Measurements from ENCODE around the gene LTB. TPM values are rescaled to one million over a fixed set of nuclear protein-coding genes. Genes with fewer than 3 reads are reported as not detected.
A peak's percentile ranks its signal among the peaks of the same experiment; 100 is the strongest.

Gene LTB
- total RNA-seq, 1 experiment from 2014 or later, result not detected

DNA sequence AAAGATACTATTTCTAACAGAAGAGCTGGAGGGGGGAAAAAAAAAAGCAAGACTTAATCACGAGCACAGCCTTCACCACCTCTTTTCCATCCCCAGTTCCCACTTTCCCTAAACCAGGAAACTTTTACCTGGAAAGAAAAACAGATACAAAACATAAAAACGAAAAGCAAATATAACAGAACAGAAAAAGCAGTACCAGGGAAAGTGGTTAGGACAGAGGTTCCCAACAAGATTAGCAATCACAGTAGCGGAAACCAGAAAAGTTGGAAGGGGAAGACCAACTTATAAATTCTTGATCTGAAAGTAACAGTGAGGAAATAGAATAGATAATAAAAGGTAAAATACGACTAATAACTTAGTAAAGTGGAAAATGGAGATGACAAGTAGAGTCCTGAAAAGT lies 41.6 kb downstream of the LTB start:
- Mint-ChIP-seq H3K4me3 (peak overlapping the region; percentile 98 to 99), H3K9me3 (no peaks in the 10 kb centered on the region; a peak in 1 of 5 replicates), H3K27ac (peak overlapping the region; percentile 82 to 96 (median 92)), H3K4me1 (peaks cover 36 to 40% of the 10 kb centered on the region in 2 experiments), H3K36me3 (ENCODE audit: insufficient read depth in 1 of 3, low read depth in 3 of 3) (peaks cover 51 to 59% (median 58%) of the 10 kb centered on the region in 3 experiments), H3K27me3 (ENCODE audit: low read depth) (no peaks in the 10 kb centered on the region)
- no peak overlapping the region for H2BK15ac ChIP-seq (ENCODE audit: low read depth, low read length)
- peak overlapping the region; percentile 59 for H3K4me2 ChIP-seq (ENCODE audit: insufficient read depth, insufficient read length, low read length)
- no peak for DNase-seq
- peaks cover 5% of the 10 kb centered on the region for H3K23me2 ChIP-seq (ENCODE audit: insufficient read length, low read depth, low read length, poor library complexity, severe bottlenecking)
- H2AFZ ChIP-seq (ENCODE audit: low read length), result no peak overlapping the region
- TF ChIP-seq, protein P1, sequence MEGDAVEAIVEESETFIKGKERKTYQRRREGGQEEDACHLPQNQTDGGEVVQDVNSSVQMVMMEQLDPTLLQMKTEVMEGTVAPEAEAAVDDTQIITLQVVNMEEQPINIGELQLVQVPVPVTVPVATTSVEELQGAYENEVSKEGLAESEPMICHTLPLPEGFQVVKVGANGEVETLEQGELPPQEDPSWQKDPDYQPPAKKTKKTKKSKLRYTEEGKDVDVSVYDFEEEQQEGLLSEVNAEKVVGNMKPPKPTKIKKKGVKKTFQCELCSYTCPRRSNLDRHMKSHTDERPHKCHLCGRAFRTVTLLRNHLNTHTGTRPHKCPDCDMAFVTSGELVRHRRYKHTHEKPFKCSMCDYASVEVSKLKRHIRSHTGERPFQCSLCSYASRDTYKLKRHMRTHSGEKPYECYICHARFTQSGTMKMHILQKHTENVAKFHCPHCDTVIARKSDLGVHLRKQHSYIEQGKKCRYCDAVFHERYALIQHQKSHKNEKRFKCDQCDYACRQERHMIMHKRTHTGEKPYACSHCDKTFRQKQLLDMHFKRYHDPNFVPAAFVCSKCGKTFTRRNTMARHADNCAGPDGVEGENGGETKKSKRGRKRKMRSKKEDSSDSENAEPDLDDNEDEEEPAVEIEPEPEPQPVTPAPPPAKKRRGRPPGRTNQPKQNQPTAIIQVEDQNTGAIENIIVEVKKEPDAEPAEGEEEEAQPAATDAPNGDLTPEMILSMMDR (conservative IDR thresholded peaks at IDR 0.05), result no peak
- H3K18ac ChIP-seq (ENCODE audit: insufficient read length, low read depth, low read length), result no peak overlapping the region
- H2BK20ac ChIP-seq (ENCODE audit: low read depth, low read length, poor library complexity, severe bottlenecking), result no peak overlapping the region
- peak overlapping the region; percentile 64; the same call in 1 of the 2 replicates for H3K14ac ChIP-seq (ENCODE audit: insufficient read depth, low read length)
- H2BK120ac ChIP-seq (ENCODE audit: low read depth, low read length, poor library complexity, severe bottlenecking), result no peak overlapping the region
- no peaks in the 10 kb centered on the region for H3K9me3 ChIP-seq (ENCODE audit: control insufficient read depth, low read depth, low read length)
- peaks cover 10% of the 10 kb centered on the region for H3K79me1 ChIP-seq (ENCODE audit: insufficient read depth, low read depth, low read length, poor library complexity, severe bottlenecking)
- no peak overlapping the region for H2BK12ac ChIP-seq (ENCODE audit: insufficient read length, low read depth, low read length)
- H4K20me1 ChIP-seq (ENCODE audit: control insufficient read depth, insufficient read depth, insufficient read length), result no peaks in the 10 kb centered on the region
- no peak overlapping the region for H3T11ph ChIP-seq (ENCODE audit: low read length)
- H3K4me1 ChIP-seq (ENCODE audit: insufficient read depth, low read length), result peaks cover 2% of the 10 kb centered on the region; the same call in 1 of the 2 replicates
- H2AK5ac ChIP-seq (ENCODE audit: insufficient read length, low read length), result no peak overlapping the region
- peak overlapping the region; percentile 96 for H3K27ac ChIP-seq (ENCODE audit: insufficient read length, low read depth, low read length)
- H3K56ac ChIP-seq (ENCODE audit: insufficient read length, low read depth, low read length), result peak overlapping the region; percentile 80
- H3K23ac ChIP-seq (ENCODE audit: insufficient read length, low read depth, low read length), result no peak overlapping the region
- no CpG with 5 or more reads among the region's 4 CpGs for WGBS (ENCODE audit: extremely low coverage, insufficient read length, low lambda C conversion rate)
- H4K91ac ChIP-seq (ENCODE audit: insufficient read length, low read depth, low read length), result peak overlapping the region; percentile 9
- no peak overlapping the region for H4K8ac ChIP-seq (replicated peaks; ENCODE audit: insufficient read length, low read depth, low read length)
- no peak overlapping the region for H3K4ac ChIP-seq (ENCODE audit: low read depth, low read length)
- peak overlapping the region; percentile 100 for H2BK5ac ChIP-seq (ENCODE audit: insufficient read length, low read length)
- H3K79me2 ChIP-seq (ENCODE audit: insufficient read depth, low read length), result peaks cover 31% of the 10 kb centered on the region
- peak overlapping the region; percentile 99 for H4K5ac ChIP-seq (ENCODE audit: insufficient read length, low read depth, low read length)
- peak overlapping the region; percentile 100 for H3K9ac ChIP-seq (ENCODE audit: extremely low read depth, insufficient read length, low read length)
- no peaks in the 10 kb centered on the region for H3K27me3 ChIP-seq (ENCODE audit: insufficient read depth, low read length)
